GM19035 (cell line): Measurements from ENCODE around the gene KLK4.

ENCODE experiments used
- ATAC-seq: cut with Tn5 transposase; IDR thresholded peaks from one replicate; pipeline ENCODE4 v1.9.1; 2021; ENCODE audit not compliant: unreplicated experiment

KLK4 gene

DNA sequence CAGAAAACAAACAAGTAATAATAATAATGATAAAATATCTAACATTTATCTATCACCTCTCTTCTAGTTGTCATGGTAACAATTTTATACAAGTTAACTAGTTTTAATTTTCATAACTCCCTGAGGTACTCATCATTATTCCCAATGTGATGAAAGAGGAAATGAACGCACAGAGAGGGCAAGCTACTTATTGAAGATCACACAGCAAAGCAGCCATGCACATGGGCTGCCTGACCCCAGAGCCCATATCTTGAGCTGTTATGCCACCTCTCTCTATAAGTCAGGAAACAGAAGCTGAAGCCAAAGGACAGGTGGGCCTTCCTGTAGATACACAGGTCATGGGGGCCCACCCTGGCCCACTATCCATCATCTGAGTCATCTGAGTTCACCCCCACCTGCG lies 4.9 kb upstream of the KLK4 start:
- ATAC-seq = no peak

DNA sequence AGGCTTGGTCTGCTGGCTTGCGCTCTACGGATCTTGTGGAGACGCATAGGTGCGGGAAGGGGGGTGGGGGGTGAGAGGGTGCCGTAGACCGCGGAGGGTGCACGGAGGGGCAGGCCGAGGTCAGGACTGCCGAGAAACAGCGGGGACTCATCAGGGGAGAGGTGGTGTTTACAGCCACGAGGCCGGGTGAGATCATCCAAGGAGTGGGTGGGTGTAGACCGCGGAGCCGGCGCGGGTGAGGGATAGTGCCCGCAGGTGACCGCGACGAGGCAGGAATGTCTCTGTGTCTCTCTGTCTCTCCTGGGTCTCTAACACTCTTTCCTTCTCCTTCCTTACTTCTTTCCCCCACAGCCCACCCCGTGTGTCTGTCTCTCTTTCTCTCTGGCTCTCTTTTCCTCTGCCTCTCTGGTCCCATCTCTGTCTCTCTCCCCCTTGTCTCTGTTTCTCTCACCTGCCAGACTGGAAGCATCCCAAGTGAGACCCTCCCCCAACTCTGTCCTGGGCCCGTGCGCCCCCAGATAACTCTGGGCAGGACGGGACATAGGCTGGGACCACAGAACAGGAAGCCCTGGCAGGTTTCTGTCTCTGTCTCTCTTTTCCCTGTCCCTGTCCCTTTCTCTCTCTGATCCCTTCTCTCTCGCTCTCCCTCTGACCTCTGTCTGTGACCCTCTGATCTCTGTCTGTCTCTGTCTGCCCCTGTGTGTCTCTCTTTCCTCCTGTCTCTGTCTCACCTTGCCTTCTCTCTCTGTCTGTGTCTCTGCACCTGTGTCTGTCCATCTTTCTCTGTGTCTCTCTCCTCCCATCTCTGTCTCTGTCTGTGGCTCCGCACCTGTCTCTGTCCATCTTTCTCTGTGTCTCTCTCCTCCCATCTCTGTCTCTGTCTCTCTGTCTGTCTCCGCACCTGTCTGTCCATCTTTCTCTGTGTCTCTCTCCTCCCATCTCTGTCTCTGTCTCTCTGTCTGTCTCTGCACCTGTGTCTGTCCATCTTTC lies 1.8 kb upstream of the KLK4 start:
- no peak for ATAC-seq

DNA sequence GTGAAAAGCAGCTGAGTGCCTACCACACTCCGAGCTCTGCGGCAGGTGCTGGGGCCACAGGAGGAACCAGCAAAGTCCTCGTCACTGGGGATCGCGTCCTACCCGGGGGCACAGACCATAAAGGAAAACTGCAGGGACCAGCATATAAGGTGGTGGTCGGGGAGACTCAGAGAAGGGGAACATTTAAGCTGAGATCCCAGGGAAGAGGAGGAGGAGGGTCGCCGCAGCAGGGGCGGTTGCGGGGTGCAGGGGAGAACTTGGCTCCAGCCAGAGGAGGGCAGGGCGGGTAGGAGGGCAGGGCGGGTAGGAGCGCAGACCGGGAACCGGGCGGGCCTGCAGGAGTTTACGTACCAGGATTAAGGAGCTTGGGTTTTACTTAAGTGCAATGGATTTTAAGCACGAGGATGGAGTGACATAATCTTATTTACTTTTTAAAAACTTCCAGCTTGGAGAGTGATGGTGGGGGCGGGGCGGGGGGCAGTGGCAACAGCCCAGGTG lies 956 bp upstream of the KLK4 start:
- ATAC-seq = no peak

DNA sequence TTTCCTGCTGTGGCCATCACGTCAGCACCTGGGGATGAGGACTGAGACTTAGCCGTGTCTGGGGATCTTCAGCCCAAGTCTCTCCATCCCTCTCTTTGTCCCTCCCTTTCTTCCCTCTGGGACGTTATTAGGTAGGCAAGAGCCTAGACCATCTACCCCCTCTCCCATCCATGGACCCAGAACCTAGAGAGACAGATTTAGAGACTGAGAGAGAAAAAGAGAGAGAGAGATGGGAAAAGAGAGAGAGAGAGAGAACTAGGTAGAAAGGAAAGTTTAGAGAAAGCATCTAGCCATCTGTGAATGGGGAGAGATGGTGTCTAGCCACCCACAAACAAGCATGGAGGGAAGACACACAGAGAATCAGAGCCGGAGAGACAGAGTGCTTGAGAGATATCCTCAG lies 473 bp downstream of the KLK4 start:
- no peak for ATAC-seq

DNA sequence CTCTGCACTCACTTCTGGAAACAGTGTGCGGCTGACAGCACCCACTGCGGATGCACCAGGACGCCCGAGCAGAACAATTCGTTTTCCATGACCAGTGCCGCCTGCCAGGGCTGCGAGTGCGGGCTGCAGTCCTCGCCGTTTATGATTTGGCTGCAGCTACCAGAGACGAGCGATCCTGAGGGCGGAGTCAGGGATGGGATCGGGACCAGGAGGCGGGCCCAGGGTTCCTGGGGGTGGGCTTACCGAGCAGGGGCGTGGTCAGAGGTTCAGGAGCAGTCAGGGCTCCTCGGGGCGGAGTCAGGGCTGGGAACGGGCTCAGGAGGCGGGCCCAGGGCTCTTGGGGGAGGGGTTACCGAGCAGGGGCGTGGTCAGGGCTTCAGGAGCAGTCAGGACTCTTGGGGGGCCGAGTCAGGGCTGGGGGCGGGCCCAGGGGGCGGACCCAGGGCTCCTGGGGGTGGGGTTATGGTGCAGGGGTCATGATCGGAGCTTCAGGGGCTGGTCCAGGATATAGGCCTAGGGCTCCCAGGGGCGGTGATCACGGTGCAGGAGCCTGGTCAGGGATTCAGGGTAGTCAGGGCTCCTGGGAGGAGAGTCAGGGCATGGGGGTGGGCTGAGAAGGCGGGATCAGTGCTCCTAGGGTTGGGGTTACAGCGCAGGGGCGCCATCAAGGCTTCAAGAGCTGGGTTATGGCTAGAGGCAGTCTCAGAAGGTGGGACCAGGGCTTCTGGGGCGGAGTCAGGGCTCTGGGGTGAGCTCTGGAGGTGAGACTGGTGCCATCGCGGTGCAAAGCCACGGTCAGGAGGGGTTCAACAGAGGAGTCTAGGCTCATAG lies 1.7 kb downstream of the KLK4 start:
- ATAC-seq = peak; percentile 59

DNA sequence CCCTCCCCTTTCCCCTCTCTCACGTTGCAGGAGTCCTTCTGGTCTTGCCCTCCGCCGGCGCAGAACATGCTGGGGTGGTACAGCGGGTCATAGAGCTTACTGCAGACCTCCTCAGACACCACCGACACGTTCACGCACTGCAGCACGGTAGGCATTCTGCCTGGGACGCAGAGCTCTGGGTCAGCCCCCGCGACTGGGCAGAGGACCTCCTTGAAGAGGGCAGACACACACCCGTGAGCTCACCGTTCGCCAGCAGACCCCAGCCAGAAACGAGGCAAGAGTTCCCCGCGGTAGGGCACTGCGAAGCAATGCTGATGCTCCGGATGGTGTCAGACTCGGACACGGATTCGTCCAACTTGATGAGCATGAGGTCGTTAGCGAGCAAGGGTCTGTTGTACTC lies 2.9 kb downstream of the KLK4 start:
- no peak for ATAC-seq

DNA sequence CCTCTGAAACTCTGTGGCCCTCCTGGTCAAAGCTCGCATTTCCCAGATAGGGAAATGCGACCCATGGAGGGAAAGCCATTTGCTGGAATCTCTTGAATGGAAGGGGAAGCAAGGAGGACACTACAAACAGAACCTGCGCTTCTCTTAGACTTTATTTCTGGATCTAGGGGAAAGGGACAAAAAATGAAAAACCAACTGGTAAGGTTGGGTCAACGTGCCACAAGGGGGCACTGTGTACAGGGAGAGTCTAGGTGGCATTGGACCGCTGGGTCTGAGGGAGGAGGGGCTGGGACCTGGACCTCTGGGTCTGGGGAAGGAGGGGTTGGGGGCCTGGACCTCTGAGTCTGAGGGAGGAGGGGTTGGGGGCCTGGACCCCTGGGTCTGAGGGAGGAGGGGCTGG lies 5.0 kb downstream of the KLK4 start:
- ATAC-seq = no peak

DNA sequence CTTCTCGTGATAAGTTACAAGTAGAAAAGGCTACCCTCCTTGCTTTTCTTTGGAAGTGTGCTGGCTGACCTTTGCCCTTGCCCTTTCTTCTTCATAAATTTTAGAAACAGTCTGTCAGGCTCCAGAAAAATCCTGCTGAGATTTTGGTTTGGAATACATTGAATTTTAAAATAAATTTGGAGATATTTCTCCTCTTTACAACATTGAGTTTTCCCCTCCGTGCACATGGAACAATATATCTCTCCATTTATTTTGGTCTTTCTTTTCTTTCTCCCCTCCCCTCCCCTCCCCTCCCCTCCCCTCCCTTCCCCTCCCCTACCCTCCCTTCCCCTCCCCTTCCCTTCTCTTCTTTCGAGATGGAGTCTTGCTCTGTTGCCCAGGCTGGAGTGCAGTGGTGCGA lies 8.6 kb downstream of the KLK4 start:
- no peak for ATAC-seq

DNA sequence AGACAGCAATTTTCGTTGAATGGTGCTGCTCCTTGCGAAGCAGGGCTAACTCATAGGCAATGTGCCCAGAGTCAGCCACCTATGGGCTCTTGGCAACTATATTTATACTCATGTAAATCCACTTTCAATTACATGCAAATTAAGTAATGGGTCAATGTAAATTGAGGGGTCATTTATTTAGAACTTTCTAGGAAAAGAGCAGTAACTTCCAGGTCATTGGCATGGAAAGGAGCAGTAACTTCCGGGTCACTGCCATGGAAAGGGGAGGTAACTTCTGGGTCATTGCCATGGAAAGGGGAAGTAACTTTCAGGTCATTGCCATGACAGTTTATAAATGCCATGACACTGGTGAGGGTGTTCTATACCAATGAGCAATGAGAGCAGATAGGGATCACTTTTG lies 11.6 kb downstream of the KLK4 start:
- no peak for ATAC-seq

DNA sequence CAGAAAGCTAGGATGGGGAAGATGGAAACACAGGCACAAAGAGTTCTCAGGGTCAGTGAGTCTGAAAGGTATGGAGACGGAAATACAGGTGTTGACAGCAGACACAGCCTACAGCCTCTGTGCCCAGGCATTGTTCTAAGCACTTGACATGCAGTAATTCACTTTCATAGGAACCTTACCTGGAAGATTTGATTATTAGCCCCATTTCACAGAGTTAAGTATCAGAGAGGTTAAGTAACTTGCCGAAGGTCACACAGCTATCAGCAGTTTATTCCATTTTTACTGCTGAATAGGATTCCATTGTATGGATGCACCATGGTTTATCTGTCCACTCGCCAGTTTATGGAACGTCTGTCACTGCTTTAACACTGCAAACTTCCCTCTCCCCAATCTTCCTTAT lies 13.2 kb downstream of the KLK4 start:
- ATAC-seq = no peak

DNA sequence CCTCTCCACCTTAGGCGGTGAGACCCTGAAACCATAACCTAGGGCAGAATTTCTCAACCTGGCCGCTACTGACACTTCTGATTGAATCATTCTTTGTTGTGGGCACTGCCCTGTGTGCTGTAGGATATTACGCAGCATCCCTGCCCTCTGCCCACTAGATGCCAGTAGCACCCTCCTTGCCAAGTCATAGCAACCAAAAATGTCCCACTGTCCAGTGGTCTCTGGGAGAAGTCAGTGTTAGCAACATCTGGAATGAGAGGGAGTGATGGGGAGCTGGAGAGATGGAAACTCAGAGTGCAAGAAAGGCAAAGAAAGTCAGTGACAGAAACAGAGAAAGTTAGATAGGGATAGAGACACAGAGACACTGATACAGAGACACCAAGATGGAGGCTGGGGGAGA lies 13.6 kb downstream of the KLK4 start:
- ATAC-seq = no peak

DNA sequence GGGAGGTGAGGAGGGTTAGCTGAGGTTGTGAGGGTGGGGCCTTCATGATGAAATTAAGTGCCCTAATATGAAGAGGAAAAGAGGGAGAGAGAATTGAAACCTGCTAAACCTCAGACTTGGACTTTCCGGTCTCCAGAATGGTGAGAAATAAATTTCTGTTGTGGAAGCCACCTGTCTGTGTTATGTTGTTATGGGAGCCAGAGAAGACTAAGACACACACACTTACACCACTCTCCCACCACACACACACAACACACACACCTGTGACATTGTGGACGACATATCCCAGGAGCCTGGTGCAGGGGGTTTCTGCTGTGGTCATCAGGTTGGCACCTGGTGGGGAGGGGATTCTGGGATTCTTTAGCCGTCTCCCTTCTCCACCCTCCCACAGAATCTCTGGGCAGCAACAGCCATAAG lies 14.0 kb downstream of the KLK4 start:
- peak; percentile 32 for ATAC-seq

DNA sequence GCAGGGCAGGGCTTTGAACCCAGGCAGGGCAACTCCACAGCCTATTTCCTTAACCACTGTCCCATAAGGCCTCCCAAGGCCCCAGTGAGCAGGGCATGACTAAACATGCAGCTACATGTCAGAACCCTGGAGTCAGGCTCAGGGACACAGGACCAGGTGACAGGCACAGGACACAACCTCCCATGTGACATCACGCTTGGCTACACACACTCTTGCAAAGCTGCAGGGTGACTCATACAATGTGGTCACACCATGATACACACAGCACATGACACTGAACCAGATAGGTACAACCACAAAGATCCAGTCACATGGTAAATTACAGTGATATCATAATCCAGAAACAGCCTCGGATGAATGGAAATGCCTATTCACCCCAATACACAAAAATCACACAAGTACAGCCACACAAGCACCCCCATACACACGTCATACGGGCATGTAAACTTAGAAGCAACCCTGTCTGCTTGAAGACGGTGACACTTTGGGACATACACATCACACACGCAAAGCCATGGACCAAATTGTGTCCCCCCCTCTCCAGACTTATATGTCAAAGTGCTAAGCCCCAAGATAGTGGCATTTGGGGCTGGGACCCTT lies 14.5 kb downstream of the KLK4 start:
- ATAC-seq = peak; percentile 88

DNA sequence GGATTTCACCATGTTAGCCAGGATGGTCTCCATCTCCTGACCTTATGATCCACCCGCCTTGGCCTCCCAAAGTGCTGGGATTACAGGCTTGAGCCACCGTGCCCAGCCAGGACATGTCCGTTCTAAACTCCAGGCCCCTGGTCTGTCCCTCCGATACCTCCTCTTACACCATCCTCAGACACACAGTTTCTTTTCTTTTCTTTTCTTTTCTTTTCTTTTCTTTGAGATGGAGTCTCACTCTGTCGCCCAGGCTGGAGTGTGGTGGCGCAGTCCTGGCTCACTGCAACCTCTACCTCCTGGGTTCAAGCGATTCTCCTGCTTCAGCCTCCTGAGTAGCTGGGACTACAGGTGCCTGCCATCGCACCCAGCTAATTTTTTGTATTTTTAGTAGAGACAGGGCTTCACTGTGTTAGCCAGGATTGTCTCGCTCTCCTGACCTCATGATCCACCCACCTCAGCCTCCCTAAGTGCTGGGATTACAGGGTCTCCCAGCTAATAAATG lies 15.1 kb downstream of the KLK4 start:
- ATAC-seq = peak; percentile 3

DNA sequence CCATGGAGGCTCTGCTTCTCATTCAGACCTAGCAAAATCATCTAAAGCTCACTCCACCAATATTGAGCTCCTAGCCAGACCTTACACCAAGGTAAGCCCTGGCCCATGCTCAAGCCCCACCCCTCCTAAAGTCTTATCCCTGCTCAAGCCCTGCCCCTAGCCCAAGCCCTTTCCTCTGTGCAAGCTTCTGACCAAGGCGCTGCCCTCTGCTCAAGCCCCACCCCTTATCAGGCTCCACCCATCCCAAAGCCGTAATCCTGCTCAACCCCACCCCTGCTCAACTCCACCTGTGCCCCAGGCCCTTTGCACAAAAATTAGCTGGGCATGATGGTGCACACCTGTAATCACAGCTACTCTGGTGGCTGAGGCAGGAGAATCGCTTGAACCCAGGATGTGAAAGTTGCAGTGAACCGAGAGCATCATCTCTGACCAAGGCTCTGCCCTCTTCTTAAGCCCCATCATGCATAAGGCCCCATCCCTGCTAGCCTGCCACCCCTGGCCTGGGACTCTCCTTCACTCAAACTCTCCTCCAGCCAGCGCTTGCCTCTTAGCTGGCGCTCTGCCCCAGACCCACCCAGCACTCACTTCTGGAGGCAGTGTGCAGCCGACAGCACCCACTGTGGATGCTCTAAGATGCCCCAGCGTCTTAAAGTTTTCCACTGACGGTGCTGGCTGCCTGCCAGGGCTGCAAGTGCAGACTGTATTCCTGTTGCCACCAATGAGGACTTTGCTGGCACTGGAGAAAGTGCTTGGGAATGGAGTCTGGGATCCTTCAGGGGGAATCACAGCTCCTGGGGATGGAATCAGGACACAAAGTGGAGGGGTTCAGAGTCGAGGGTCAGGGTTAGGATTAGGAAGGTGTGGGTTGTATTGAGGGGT lies 16.5 kb downstream of the KLK4 start:
- ATAC-seq = no peak

DNA sequence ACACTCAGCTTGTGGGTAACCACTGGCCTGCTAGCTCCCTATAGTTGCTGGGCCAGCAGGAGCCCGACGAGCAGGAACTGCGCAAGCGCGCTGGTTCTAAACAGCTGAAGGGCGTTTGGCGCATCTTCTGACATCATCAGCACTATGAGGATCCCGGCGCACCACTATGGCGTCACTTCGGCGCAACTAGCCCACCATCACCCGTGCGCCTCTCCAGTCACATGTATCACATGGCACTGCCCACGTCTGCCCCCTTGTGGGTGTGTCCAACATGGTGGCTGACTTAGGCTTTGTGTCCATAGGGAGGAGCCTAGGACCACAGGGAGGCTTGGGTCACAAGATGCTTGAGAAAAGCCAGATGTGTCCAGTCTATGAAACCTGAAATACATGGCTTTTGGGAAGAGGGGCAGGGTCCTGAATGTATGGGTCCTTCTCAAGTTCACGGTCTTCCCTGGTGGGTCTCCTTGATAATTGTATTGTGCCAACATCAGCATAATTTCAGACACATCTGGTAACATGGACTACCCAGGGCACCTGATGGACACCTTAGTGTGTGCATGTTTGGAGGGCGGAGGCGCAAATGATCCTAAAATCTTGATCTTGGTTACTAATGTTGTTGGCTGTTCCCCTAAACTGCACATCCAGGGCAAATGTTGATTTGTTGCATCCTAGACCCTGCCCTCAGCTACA lies 18.0 kb downstream of the KLK4 start:
- no peak for ATAC-seq

DNA sequence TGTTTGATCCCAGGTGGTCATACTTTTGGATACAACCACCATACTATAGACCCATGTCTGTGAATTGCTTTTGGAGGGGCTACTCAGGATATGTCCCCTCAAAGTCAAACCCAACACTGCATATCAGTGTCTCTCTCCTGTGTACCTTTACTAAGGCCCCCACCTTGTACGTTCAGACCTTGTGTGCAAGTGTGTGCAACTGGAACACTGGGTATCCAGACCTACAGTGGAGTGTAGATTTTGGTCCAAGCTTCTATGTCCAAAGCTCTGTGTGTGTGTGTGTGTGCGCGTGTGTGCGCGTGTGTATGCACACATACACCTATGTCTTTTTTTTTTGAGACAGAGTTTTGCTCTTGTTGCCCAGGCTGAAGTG lies 20.0 kb downstream of the KLK4 start:
- ATAC-seq = no peak

DNA sequence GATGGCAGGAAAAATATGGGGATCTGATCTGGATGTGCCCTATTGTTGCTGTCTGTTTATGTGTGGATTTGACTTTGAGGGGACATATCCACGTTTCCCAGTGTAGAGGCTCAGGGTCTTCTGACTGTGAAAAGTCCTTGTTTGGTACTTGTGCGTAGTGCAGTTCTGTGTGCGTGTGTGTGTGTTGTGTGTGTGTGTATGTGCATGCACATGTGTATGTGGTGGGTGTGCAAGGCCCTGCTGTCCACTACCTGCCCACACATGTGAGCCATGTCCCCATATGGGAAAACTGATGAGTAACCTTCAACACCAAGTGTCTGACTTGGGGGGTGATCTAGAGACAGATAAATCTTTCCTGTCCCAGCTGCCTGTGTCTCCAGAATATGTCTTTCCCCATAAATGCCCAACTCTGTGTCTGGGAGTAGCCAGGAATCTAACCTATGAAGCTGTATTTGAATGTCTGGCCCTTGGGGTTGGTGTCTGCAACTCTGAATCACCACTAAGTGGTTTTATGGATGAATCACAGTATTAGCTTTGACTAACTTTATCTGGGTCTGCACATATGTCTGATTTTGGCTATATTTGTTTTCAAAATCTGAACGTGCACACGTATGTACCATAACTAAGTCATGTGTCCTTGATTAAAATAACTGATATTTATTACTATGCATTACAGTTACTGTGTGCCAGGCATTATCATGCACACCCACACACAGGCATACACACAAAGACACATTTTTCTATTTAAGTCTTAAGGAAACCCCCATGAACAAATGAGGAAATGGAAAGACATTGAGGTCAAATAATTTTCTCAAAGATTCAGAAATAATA lies 20.6 kb downstream of the KLK4 start:
- ATAC-seq = no peak

DNA sequence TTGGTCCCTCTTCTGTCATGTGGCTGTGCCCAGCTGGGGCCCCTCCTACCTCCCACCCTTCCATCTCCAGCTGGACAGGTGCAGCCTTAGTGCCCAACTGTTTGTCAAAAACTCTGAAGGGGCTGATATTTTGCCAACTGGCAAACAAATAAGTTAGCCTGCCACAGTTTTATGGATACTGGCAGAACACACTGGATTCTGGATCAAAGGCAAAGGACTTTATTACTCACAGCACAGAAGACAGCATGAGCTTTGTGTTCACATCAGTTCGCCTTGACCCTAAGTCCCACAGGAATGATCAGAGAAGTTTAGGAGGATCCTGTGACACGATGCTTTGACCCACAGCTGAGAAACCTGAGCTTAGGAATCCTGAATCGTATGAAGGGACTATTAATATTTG lies 21.6 kb downstream of the KLK4 start:
- no peak for ATAC-seq
